Kidney (tissue), 14 donors: Measurements from ENCODE around the gene NRXN2. TPM values are rescaled to one million over a fixed set of nuclear protein-coding genes. Genes with fewer than 3 reads are reported as not detected.

Experiments
- DNase-seq, 5 donors: peaks; one replicate each; pipeline ENCODE4 v3.0.0-alpha.2; 2013 to 2020
- FAIRE-seq: peaks from 2 replicates; lab custom pipeline; 2012; peaks lifted over from hg19 to GRCh38; lab: Jason Lieb, UNC
- H3K27ac ChIP-seq, 2 donors: one replicate each; pipeline ENCODE4 v1.7.0; 2013; ENCODE audit warnings: low read depth in 2 of 2, low read length in 2 of 2, inconsistent platforms in 1 of 2
- H3K27me3 ChIP-seq: one replicate; pipeline ENCODE4 v1.7.1; 2013; ENCODE audit warnings: low read length, inconsistent platforms; ENCODE audit not compliant: control insufficient read depth, insufficient read depth
- H3K36me3 ChIP-seq, 3 donors: one replicate each; pipeline versions ENCODE4 v1.7.0 to v1.7.1; 2013; ENCODE audit warnings: low read length in 3 of 3, control low read depth in 1 of 3, inconsistent platforms in 1 of 3; ENCODE audit not compliant: insufficient read depth in 3 of 3, control insufficient read depth in 2 of 3
- H3K4me1 ChIP-seq, 3 donors: one replicate each; pipeline versions ENCODE4 v1.7.0 to v1.7.1; 2013; ENCODE audit warnings: low read length in 3 of 3, inconsistent platforms in 1 of 3, low read depth in 1 of 3; ENCODE audit not compliant: control insufficient read depth in 2 of 3, insufficient read depth in 2 of 3
- H3K4me3 ChIP-seq, 3 donors: one replicate each; pipeline versions ENCODE4 v1.7.0 to v1.8.1; 2013; ENCODE audit warnings: low read length in 3 of 3, control low read depth in 1 of 3, inconsistent platforms in 1 of 3
- H3K9ac ChIP-seq, 3 donors: one replicate each; pipeline versions ENCODE4 v1.7.0 to v1.7.1; 2013; ENCODE audit warnings: low read length in 3 of 3, control low read depth in 1 of 3, inconsistent platforms in 1 of 3
- H3K9me3 ChIP-seq, 3 donors: one replicate each; pipeline versions ENCODE4 v1.7.0 to v1.7.1; 2013; ENCODE audit warnings: low read length in 3 of 3, control low read depth in 1 of 3, inconsistent platforms in 1 of 3; ENCODE audit not compliant: control insufficient read depth in 2 of 3, insufficient read depth in 1 of 3
- intact Hi-C: fragments of 100-400 bp; cut with DNase I; formaldehyde crosslinking; loops from one replicate; pipeline ENCODE4 v1.11.1; 2022
- polyA plus RNA-seq: library from polyadenylated mRNA; stranded (reverse); fragments of 350-450 nt; fragmentation: Illumina TruSeq; extraction: RNeasy Lipid Tissue Mini Kit (QIAGEN cat#74804); gene quantifications from one replicate; pipeline ENCODE4 v1.2.3, GENCODE V29; 2014; ENCODE audit warnings: low read depth, low replicate concordance; ENCODE audit not compliant: insufficient read depth
- total RNA-seq: library from RNA; stranded (reverse); fragmentation: NEBNext Ultra II Directional; extraction: Animal tissue kit (Norgen Biotek cat#: 25700); gene quantifications from one replicate; pipeline ENCODE4 v1.2.1, GENCODE V29; 2021
- TF ChIP-seq, protein P1 (sequence below): IDR thresholded peaks from 3 replicates; pipeline ENCODE4 v1.5.1; 2012; ENCODE audit warnings: mild to moderate bottlenecking, moderate library complexity, borderline replicate concordance; ENCODE audit not compliant: insufficient read depth; ENCODE audit errors: extremely low read depth
- donor health status: control.
- donor health status: control.
- donor health status: control.
- donor health status: control.
- donor health status: control.
- donor health status: DM: yes; HTN: yes; CAD: no.
- donor health status: Normal renal cell carcinoma (clear cell type).

NRXN2 gene
- total and polyA plus RNA-seq, 2 donors from 2014 or later = 13.3 to 22.0 TPM

DNA sequence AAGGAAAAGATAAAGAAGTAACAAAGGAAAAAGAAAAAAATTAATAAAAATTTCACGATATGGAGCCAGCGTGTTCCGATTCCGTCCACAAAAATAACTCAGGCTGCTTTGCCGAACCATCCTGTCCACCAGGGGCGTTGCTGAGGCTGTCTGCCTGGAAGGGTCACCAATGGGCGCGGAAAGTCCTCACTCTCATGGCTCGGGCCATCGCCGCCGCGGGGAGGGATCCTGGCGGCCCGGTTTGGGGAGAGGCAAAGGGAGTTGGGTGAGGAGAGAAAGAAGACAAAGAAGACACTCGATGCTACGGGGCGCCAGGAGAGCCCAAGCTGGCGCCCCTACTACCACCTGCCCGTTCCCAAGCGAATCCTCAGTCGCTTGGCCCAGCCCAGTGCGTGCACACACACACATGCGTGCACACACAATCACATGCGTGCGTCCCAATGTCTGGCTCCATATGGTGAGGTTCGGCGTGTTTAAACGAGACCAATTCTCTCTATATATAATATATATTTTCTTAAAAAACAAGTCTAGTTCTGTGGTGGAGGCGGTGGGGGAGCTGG is 42.4 kb upstream of the NRXN2 start:
- peaks cover 3 to 44% (median 20%) of the 10 kb centered on the region in 3 donors for H3K4me1 ChIP-seq
- no peaks in the 10 kb centered on the region for H3K9me3 ChIP-seq

GRCh38 chr11:64764753-64765152 is 41.8 kb upstream of the NRXN2 start:
- no peaks in the 10 kb centered on the region for H3K27me3 ChIP-seq
- H3K36me3 ChIP-seq = peaks cover 21 to 52% (median 45%) of the 10 kb centered on the region in 3 donors
- FAIRE-seq = no peak
- peak overlapping the region in 1 of 2 donors; percentile 24 for H3K27ac ChIP-seq
- H3K9me3 ChIP-seq = no peaks in the 10 kb centered on the region
- TF ChIP-seq, protein P1, sequence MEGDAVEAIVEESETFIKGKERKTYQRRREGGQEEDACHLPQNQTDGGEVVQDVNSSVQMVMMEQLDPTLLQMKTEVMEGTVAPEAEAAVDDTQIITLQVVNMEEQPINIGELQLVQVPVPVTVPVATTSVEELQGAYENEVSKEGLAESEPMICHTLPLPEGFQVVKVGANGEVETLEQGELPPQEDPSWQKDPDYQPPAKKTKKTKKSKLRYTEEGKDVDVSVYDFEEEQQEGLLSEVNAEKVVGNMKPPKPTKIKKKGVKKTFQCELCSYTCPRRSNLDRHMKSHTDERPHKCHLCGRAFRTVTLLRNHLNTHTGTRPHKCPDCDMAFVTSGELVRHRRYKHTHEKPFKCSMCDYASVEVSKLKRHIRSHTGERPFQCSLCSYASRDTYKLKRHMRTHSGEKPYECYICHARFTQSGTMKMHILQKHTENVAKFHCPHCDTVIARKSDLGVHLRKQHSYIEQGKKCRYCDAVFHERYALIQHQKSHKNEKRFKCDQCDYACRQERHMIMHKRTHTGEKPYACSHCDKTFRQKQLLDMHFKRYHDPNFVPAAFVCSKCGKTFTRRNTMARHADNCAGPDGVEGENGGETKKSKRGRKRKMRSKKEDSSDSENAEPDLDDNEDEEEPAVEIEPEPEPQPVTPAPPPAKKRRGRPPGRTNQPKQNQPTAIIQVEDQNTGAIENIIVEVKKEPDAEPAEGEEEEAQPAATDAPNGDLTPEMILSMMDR = no peak
- DNase-seq = peak in 1 of 5 donors; percentile 26
- H3K9ac ChIP-seq = peak overlapping the region in 1 of 3 donors; percentile 28
- peaks cover 3 to 50% (median 27%) of the 10 kb centered on the region in 3 donors for H3K4me1 ChIP-seq
- intact Hi-C loops = no loop called here
- H3K4me3 ChIP-seq = no peak overlapping the region

More for the DNA sequence above, 42.4 kb upstream of the NRXN2 start:
- H3K4me3 ChIP-seq = no peak overlapping the region
- DNase-seq = peak in 2 of 5 donors; percentile 56 to 70
- no peak overlapping the region for H3K9ac ChIP-seq
- no peak for FAIRE-seq
- intact Hi-C loops = no loop called here
- H3K27me3 ChIP-seq = no peaks in the 10 kb centered on the region
- TF ChIP-seq, protein P1 = no peak
- H3K27ac ChIP-seq = no peak overlapping the region
- H3K36me3 ChIP-seq = peaks cover 26 to 58% (median 51%) of the 10 kb centered on the region in 3 donors

DNA sequence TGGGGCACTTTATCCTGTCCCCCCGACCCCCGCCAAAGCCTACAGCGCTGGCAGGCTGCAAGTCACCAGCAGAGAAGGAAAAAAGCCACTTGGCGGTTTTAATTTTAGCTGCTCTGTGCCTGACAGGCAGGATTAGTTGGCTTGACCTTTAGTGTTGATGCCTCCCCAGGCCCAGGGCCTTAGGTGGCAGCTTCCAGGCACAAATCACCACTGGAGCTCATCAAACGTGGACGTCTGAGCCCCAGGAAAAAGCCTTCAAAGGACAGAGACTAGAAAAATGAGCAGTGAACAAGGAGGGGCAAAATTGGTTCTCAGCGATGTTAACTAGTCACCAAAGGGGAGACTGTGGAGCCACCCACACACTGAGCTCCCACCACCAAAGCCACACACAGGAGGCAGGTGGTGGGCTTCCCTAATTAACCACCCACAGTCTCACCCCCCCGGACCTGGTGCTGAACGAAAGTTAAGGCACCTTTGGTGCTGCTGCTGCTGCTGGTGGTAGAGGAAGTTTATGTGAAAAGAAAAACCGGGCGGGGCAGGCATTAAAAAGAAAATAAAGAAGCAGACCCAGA is 41.1 kb upstream of the NRXN2 start:
- H3K27me3 ChIP-seq = no peaks in the 10 kb centered on the region
- no peaks in the 10 kb centered on the region for H3K9me3 ChIP-seq
- H3K4me3 ChIP-seq = no peak overlapping the region
- peaks cover 3 to 55% (median 30%) of the 10 kb centered on the region in 3 donors for H3K4me1 ChIP-seq
- peaks cover 15 to 46% (median 39%) of the 10 kb centered on the region in 3 donors for H3K36me3 ChIP-seq
- intact Hi-C loops = no loop called here
- TF ChIP-seq, protein P1 = no peak
- H3K27ac ChIP-seq = peak overlapping the region; percentile 56
- DNase-seq (peak in 2 of 5 donors; percentile 44 to 51), FAIRE-seq (no peak)
- peak overlapping the region in 1 of 3 donors; percentile 10 for H3K9ac ChIP-seq
